DMS 273 treated with DMSO at 0.1 percent for 48 hours (cell line): ENCODE results near the gene CALCOCO1.
A peak's percentile ranks its signal among the peaks of the same experiment; 100 is the strongest.

Experiments used
- DNase-seq: peaks from one replicate; lab custom pipeline; 2025; lab: John Stamatoyannopoulos, UW

Gene CALCOCO1

GRCh38 chr12:53660041-53660440, 67.2 kb downstream of the CALCOCO1 start:
- DNase-seq, result no peak

DNA sequence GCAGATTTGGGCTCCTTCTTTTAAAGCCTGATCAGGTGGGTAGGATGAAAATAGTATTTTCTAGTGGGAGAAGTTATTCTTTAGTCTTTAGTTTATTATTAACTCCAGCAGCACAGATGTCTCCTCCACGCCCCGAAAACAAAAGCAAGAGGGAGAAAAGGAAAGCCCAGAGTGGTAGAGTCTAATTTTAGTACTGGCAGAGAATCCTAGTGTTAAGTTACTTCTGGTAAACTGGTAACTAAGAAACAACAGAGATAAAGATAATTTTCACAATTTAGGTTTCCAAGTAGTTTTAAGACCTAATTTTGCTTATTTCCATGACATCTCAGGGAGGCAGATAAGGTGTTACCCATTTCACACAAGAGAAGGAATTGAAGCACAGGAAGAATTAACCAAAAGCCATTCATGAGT, 67.7 kb downstream of the CALCOCO1 start:
- DNase-seq, result no peak

- peak; percentile 18 for DNase-seq
Measured at GRCh38 chr12:53659011-53659551, 68.2 kb downstream of the CALCOCO1 start.
